Fibroblast of skin of right biceps (primary cell): Measurements from ENCODE around the gene LPCAT2.

Experiments
- DNase-seq: peaks from one replicate; pipeline ENCODE4 v3.0.0-alpha.2; 2013

LPCAT2 gene

DNA sequence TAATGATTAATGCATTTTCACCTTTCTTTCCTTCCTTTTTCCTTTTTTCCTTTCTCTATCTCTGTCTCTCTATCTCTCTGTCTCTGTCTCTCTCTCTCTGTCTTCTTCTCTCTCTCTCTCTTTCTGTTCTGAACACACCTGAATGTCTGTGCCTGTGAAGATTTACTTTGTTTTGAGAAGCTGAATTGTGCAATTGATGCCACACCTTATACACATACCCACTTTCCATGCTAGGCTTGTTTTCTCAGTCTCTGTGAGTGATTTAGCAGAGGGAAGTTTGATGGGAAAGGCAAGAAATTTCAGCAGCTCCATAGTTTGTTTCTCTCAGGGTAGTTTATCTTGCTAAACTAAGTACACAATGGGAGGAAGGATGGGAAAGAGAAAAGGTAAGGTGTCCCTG, 48.3 kb downstream of the LPCAT2 start:
- DNase-seq = no peak

GRCh38 chr16:55559233-55559632, 50.4 kb downstream of the LPCAT2 start:
- peak; percentile 20 for DNase-seq

GRCh38 chr16:55559933-55560516, 51.2 kb downstream of the LPCAT2 start:
- no peak for DNase-seq

GRCh38 chr16:55561319-55561848, 52.5 kb downstream of the LPCAT2 start:
- no peak for DNase-seq

- DNase-seq = peak; percentile 32
These were observed 54.1 kb downstream of the LPCAT2 start for GRCh38 chr16:55562936-55563335.

DNA sequence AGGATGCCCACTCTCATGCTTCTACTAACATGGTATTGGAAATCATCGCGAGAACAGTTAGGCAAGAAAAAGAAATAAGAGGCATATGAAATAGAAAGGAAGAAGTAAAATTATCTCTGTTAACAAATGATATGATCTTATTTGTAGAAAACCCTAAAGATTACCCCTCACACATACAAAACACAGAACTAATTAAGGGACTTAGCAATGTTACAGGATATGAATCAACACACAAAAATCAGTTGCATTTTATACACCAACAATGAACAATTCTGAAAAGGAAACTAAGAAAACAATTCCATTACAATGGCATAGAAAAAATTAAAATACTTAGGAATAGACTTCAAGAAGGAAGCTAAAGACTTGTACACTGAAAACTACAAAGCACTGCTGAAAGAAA, 54.9 kb downstream of the LPCAT2 start:
- DNase-seq = peak; percentile 28

DNA sequence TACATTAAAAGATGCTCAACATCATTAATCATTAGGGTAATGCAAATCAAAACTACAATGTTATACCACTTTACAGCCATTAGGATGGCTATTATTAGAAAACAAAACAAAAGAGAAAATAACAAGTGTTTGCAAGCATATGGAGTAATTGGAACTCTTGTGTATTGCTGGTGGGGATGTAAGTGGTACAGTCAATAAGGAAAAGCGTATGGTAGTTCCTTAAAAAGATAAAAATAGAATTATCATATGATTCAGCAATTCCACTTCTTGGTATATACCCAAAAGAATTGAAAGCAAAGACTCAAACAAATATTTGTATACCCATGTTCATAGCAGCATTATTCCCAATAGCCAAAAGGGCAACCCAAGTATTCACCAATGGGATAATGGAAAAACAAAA, 56.2 kb downstream of the LPCAT2 start:
- DNase-seq = no peak

DNA sequence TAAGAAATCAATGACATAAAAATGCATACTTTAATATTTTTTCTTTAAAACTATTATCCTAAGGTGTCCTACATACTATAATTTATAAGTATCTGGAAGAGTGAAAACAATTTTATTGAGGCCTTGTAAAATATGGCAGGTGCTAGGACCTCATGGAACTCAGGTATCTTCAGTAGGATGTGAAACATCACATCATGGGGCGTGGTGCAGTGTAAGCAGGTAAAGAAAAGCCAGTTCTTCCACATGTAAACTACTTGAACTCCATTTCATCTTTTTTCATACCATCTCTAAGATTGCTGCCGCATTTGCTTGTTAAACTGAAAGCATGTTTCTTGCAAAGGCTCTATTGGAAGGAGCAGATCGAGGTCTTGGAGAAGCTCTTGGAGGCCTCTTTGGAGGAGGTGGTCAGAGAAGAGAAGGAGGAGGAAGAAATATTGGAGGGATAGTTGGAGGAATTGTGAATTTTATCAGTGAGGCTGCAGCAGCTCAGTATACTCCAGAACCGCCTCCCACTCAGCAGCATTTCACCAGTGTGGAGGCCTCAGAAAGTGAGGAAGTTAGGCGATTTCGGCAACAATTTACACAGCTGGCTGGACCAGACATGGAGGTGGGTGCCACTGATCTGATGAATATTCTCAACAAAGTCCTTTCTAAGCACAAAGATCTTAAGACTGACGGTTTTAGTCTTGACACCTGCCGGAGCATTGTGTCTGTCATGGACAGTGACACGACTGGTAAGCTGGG, 57.7 kb downstream of the LPCAT2 start, which contains the start of gene CAPNS2:
TSS of gene CAPNS2 (plus strand) at position 253 of the 744 bp plus-strand sequence. CDS start at position 326, 73 bp downstream.
- DNase-seq = no peak

- peak; percentile 38 for DNase-seq
These were observed 58.5 kb downstream of the LPCAT2 start for GRCh38 chr16:55567382-55567781.

GRCh38 chr16:55568207-55568606, 59.3 kb downstream of the LPCAT2 start:
- DNase-seq = no peak

DNA sequence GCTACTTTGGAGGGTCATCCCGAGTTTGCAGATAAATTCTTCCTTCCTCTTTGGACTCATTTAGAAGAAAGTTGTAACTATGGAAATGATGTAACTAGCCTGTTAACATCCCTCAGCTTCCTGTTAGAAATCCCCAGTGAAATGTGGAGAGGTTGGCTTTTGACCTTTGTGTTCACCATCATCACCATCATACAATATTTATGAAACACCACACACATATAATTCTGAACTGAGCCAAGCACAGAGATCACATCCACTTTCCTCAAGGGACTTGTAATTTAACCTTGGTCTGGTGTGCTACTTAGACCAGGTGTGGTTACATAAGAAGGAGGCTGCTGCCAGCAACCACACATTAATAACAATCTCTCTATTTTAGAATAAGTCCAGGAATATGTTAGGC, 60.2 kb downstream of the LPCAT2 start:
- DNase-seq = peak; percentile 82

DNA sequence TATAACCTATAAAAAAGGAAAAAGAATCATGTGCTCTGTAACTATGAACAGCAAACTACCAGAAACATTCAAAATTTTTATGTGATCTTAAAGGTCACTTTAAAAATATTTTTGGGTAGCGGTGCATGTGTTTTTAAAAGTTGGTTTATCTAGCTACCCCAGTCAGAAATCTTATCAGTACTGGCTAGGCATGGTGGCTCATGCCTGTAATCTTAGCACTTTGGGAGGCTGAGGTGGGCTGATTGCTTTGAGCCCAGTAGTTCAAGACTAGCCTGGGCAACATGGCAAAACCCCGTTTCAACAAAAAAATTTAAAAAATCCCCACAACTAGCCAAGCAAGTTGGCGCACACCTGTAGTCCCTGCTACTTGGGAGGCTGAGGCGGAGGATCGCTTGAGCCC, 61.3 kb downstream of the LPCAT2 start:
- DNase-seq = no peak

- DNase-seq = no peak
These were observed 62.5 kb downstream of the LPCAT2 start for GRCh38 chr16:55571191-55571897.

GRCh38 chr16:55572439-55572838, 63.6 kb downstream of the LPCAT2 start:
- DNase-seq = no peak

DNA sequence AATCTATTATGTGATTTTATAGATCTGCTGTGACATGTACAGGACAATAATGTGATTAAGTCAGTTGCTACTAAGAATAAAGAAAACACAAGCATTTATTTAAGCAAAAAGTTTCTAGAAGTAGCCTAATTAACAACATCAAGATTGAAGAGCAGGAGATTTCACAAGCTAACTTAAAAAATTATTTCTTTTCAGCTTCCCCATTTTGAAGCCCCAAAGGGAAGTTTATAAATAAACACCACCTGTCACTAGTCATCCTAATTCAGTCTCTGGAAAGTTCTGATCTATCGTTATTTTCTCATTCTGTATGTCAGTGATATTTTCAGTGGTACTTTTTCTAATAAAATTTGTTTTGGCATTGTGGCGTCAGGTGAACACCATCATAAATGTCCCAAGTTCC, 65.9 kb downstream of the LPCAT2 start:
- DNase-seq = no peak

DNA sequence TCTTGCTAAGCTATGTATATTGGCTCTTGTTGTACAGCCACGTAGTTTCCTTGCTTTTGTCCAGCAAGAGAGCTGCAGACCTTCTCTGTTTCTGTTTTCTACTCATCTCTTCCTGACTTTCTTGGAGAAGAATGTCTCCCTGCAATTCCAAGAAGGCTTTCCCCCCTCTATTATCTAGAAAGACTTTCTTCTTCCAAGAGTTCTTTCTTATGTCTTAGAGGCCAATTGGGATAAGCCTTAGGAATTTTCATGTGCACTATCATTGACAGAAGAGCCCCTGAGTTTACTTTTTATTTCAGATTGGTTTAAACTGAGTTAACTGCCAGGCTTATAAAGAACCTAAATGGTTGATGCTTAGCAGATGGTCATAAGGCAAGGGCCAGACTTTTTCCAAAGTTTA, 66.6 kb downstream of the LPCAT2 start:
- DNase-seq = no peak

GRCh38 chr16:55576384-55576783, 67.5 kb downstream of the LPCAT2 start:
- no peak for DNase-seq

GRCh38 chr16:55577887-55578286, 69.0 kb downstream of the LPCAT2 start:
- DNase-seq = no peak

GRCh38 chr16:55585631-55586030, 76.8 kb downstream of the LPCAT2 start:
- no peak for DNase-seq

DNA sequence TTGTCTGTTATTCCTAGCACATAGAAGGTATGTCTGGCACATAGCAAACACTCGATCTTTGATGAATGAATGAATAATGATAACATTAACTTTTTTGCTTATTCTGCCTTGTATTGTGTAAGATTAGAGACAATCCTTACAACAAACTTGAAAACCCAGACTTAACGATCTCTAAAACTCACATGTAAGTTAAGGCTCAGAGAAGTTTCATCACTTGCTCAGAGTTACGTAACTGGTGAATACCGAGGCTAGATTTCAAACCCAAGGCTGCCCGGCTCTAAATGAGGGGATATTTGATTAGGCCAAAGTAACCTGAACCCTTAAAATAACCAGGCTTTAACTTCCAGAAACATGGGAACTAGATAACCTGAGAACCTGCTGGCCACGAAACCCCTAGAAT, 79.9 kb downstream of the LPCAT2 start:
- no peak for DNase-seq

DNA sequence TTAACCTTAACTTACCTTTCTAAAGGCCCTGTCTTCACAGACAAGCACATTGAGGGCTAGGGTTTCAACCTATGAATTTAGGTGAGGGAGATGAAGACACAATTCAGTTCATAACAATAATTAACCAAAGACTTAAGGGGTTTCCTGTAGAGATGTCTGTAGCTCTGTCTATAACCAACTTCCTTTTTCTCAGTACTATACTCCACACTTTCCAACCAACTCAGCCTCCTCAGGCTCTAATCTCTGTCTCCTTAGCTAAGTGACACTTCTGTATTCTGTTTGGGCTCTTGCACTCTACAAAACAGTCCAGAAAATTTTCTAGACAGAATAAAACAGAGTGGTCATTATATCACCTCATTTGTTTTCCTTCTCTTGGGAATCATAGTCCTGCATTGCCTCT, 83.4 kb downstream of the LPCAT2 start:
- no peak for DNase-seq

- DNase-seq = no peak
These were observed 89.1 kb downstream of the LPCAT2 start for GRCh38 chr16:55597928-55598327.

- DNase-seq = peak; percentile 40
These were observed 97.0 kb downstream of the LPCAT2 start for GRCh38 chr16:55605754-55606336.
